ENCODE data around the gene CYFIP1.

GRCh38 chr15:22871481-22872086 is 108.6 kb downstream of the CYFIP1 start:
- TF ChIP-seq CTCF (IDR thresholded peaks at IDR 0.05) (no peak), POLR2A (IDR thresholded peaks at IDR 0.05) (no peak)

All from testis (tissue), 2 donors.